GM20000 (cell line): ENCODE results near the gene KIF1A.

ENCODE experiments used
- DNase-seq: peaks from one replicate; pipeline ENCODE4 v3.0.0; 2012; ENCODE audit warnings: low spot score
- TF ChIP-seq, protein P1 (sequence below): IDR thresholded peaks from 2 replicates; pipeline ENCODE4 v1.5.1; 2012; ENCODE audit warnings: mild to moderate bottlenecking, control low read depth; ENCODE audit errors: extremely low read depth, missing control alignments

KIF1A gene

DNA sequence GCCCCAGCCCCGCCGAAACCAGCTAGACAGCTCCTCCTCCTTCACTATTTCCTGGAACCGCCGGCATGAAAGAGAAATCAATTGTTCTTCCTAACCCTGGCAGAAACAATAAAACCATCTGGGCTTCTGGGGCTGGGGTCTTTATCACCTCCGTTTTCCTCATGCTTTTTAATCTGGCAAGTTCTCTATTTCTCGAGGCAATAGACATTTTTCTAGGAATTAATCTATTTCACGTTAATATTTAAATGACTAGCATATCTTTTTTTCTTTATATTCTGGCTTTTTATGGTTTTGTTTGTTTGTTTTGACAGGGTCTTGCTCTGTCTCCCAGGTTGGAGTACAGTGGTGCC, 1.4 kb upstream of the KIF1A start:
- no peak for DNase-seq
- TF ChIP-seq, protein P1, sequence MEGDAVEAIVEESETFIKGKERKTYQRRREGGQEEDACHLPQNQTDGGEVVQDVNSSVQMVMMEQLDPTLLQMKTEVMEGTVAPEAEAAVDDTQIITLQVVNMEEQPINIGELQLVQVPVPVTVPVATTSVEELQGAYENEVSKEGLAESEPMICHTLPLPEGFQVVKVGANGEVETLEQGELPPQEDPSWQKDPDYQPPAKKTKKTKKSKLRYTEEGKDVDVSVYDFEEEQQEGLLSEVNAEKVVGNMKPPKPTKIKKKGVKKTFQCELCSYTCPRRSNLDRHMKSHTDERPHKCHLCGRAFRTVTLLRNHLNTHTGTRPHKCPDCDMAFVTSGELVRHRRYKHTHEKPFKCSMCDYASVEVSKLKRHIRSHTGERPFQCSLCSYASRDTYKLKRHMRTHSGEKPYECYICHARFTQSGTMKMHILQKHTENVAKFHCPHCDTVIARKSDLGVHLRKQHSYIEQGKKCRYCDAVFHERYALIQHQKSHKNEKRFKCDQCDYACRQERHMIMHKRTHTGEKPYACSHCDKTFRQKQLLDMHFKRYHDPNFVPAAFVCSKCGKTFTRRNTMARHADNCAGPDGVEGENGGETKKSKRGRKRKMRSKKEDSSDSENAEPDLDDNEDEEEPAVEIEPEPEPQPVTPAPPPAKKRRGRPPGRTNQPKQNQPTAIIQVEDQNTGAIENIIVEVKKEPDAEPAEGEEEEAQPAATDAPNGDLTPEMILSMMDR = no peak

DNA sequence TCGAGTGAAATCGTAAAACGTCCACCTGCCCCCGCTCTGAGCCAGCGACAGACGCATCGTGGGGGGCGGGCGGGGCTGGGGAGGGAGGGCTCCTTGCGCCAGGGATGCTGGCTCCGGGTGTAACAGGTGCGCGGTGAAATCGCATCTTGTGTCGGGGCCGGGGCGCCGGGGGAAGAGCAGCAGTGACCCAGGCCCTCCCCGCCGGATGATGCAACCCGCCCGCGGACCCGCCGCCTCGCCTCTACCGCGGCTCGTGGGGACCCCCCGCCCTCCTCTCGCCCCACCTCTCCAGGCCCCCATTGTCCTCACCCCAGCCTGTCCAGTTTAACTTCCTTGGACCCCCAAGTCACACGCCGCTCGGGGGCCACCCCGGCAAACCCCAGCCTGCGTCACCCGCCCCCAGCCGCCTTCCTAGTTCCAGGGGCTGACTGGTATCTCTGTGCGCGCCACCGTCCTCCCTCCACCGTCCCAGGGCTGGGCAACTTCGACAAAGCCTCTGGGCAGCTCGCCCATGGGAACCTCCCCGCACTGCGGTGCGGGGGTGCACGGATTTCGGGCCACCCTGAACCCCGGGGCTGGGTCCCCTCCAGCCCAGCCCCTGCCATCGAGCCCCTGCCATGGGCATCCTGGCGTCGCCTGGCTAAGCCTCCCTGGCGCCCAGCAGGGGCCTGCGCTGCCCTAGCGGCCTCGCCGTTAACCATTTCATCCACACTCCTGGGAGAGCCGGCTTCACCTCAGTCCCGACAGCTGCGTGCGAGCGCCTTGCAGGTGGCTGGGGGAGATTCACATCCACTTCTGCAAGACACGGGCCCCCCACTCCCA, 799 bp upstream of the KIF1A start:
- no peak for DNase-seq
- TF ChIP-seq, protein P1 = no peak

DNA sequence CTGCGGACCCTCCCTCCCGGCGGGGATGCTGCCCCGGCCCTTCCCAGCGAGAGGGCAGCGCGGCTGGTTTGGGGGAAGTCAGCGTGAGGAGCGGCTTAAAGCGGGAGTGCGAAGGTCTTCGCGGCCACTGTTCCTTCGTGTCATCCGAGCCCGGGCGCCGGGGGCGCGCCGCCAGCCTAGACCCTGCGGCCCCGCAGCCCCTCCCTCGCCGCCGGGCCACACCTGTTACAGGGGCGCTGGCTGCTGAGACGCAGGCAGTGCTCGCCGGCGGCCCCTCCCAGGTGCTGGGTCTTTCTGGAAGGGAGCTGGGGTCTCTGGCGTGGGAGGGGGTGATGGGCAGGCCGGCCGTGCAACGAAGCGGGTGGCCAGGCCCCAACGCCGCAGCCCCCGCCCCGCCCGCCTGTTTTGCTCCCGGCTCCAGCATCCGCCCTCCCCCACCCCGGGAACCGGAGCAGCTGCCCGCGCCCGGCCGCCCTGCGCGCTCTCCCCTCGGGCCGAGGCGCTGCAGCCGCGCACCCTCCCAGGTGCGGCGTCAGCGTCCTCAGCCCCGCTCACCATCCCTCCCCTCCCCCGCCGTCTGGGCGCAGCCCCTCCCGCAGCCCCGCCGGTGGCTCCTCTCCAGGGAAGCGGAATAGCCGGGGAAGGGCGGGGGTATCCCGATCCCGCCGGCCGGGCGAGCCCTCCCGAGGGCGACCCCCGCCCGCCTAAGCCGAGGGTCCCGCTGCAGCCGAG, 727 bp downstream of the KIF1A start:
- TF ChIP-seq, protein P1 = no peak
- no peak for DNase-seq

DNA sequence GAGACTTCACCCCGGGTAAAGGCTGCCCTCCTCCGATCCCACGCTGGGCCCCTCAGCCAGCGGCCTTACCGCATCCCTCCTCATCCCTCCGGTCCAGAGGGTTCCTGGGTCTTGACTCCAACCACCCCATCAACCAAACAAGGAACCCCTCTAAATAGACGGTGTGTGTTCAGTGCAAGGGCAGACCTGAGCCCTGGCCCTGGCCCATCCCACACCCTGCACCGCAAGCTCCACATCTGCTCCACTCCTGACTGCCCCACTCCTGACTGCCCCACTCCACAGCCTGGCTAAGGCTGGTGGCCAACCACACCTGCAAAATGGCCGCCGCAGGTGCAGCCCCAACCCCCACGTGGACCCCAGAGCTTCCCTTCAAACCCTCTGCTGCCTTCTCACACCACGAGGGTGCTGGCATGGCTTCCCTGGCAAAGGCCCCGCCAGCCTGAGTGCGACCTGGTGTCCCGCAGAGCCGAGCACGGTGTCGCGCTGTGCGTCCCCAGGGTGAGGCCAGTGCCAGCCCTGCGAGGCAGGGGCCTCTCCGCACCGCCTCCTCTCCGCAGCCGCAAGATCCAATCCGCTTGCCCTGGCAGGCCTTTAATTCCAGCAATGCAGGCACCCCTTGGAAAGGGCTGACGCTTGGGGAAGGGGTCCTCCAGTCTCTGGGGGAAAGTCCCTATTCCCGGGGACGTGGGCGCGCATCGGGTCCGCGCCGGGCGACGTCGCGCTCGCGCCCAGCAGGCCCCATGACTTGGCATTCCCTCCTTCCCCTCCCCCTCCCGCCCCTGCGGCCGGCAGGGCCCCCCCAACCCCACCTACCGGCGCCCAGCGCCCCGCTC, 1.5 kb downstream of the KIF1A start:
- DNase-seq = no peak
- TF ChIP-seq, protein P1 = no peak

DNA sequence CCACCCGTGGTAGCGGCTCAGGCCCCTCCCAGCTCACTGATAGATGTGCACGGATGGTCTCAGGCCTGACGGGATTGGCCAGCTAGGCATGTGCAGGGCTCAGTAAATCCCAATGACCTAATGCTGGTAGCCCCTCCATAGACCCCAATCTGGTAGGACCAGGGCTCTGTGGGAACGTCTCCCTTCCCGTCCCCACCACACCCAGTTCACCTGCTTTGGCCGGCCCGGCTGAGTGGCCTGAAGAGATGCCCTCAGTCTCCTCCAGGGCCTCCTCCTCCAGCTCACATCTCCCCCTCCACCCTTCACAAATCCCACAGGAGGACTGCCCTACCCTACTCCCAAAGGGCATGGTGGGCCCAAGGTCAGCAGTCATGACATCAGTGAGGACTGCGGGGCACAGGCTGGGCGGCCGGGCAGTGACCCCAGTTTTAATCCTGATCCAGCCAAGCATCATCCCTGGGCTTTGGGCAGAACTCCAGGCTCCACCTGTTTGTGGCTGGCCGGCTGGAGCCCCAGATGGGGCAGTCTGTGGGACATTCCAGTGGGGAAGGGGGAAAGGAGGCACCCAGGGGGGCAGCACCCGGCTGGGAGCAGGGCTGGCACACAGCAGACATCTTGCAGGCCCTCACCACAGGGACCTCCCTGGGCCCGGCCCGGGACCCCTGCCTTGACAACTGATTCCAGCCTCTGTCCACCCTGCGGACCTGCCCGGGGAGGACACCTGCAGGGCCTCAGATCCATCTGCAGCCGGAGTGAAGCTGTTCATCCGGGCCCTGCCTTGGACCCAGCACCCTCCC, 2.3 kb downstream of the KIF1A start:
- TF ChIP-seq, protein P1 = no peak
- no peak for DNase-seq

DNA sequence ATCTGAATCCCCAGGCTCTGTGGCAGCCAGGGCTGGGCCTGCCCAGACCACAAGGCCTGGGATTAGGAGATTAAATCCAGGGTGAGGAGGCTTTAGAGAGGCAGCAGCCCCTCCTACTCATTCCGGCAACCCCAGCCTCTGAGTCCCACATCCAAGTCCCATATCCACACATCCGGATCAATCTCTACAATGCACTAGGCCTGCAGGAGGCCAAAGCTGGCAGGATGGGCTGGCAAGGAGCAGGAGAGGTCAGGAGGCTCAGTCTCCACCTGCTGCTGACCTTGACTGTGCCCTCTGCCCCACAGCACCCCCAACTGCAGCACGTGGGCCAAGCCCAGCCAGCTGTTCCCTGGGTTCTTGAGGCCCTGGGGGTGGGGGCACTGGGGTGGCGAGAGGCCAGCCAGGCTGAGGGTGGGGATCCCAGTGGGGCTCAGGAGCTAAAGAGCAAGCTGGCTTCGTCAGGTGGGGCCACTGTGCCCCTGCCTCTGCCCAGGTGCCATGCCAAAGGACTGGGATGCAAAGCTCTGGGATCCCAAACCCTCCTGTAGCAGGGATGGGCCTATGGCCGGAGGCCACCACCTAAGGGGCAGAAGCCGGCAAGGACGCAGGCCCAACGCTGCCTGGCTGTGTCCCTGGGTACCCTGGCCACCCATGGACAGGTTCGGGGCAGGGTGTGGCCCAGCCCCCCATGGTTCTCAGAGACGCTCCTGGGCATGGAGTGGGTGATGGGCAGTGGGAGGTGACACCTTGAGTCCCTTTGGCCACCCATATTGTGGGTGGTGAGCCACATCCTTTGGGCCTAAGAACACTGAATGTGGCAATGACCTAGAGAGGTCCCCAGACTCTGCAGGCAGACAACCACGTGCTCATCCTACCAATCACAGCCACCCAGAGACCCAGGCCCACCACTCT, 3.2 kb downstream of the KIF1A start:
- no peak for DNase-seq
- TF ChIP-seq, protein P1 = no peak
